LHCN-M2 (cell line): ENCODE results near the gene TRDMT1. TPM values are rescaled to one million over a fixed set of nuclear protein-coding genes. Genes with fewer than 3 reads are reported as not detected.

Experiments
- DNase-seq: peaks from one replicate; pipeline ENCODE4 v3.0.0-alpha.2; 2012; ENCODE audit warnings: low read depth
- polyA plus RNA-seq: library from polyadenylated mRNA; unstranded; fragments of >200 nt; gene quantifications from one replicate; pipeline ENCODE4 v1.2.1, GENCODE V29; 2012; ENCODE audit warnings: missing spikeins
- total RNA-seq: library from RNA; depleted of rRNA; stranded (reverse); fragments of >200 nt; gene quantifications from 2 replicates; pipeline ENCODE4 v1.2.3, GENCODE V29; 2014; rRNA removed

The TRDMT1 gene
- 5.9 and 6.0 TPM in 2 replicates for total RNA-seq
- polyA plus RNA-seq, result 2.3 TPM

GRCh38 chr10:17200912-17201793 is at the start of gene TRDMT1:
TRDMT1 (minus strand) TSS chr10:17201672; CDS start chr10:17201634, 38 bp downstream.
- DNase-seq, result peak; percentile 91

GRCh38 chr10:17250736-17251135 is 49.3 kb upstream of the TRDMT1 start:
- DNase-seq, result no peak

- DNase-seq, result peak; percentile 42
These were observed 48.3 kb upstream of the TRDMT1 start for GRCh38 chr10:17249820-17250219.

GRCh38 chr10:17248964-17249363 is 47.5 kb upstream of the TRDMT1 start:
- DNase-seq, result no peak

GRCh38 chr10:17247210-17247609 is 45.7 kb upstream of the TRDMT1 start:
- no peak for DNase-seq

- no peak for DNase-seq
These were observed 43.4 kb upstream of the TRDMT1 start for GRCh38 chr10:17244700-17245365.

- DNase-seq, result no peak
These were observed 40.3 kb upstream of the TRDMT1 start for GRCh38 chr10:17241611-17242333.

GRCh38 chr10:17240616-17241015 is 39.1 kb upstream of the TRDMT1 start:
- no peak for DNase-seq

- DNase-seq, result no peak
These were observed 38.6 kb upstream of the TRDMT1 start for GRCh38 chr10:17240096-17240495.

- DNase-seq, result no peak
These were observed 38.0 kb upstream of the TRDMT1 start for GRCh38 chr10:17239345-17240085.

- DNase-seq, result peak; percentile 88
These were observed 37.2 kb upstream of the TRDMT1 start for GRCh38 chr10:17238445-17239291.

- no peak for DNase-seq
These were observed 36.5 kb upstream of the TRDMT1 start for GRCh38 chr10:17237915-17238444.

- DNase-seq, result no peak
These were observed 35.7 kb upstream of the TRDMT1 start for GRCh38 chr10:17237149-17237527.

GRCh38 chr10:17236468-17237148 is 35.1 kb upstream of the TRDMT1 start:
- no peak for DNase-seq

- no peak for DNase-seq
These were observed 33.7 kb upstream of the TRDMT1 start for GRCh38 chr10:17235136-17235535.

- no peak for DNase-seq
These were observed 33.0 kb upstream of the TRDMT1 start for GRCh38 chr10:17234431-17234945.

- DNase-seq, result no peak
These were observed 32.0 kb upstream of the TRDMT1 start for GRCh38 chr10:17233286-17233991.

- DNase-seq, result no peak
These were observed 30.9 kb upstream of the TRDMT1 start for GRCh38 chr10:17232276-17232960.
